HepG2 (cell line): ENCODE results near the gene UNC5CL. TPM values are rescaled to one million over a fixed set of nuclear protein-coding genes. Genes with fewer than 3 reads are reported as not detected.

Experiments
- ATM ChIP-seq: fragments of 450-650 bp; IDR thresholded peaks from 2 replicates; pipeline ENCODE4 v1.7.1; 2017; ENCODE audit warnings: mild to moderate bottlenecking, borderline replicate concordance
- CAMTA2 ChIP-seq: sonication (generic); formaldehyde crosslinking; IDR thresholded peaks from 2 replicates; pipeline ENCODE4 v1.4.0; 2020; ENCODE audit warnings: mild to moderate bottlenecking, missing genetic modification reagents, borderline replicate concordance
- ELF4 ChIP-seq: sonication (generic); formaldehyde crosslinking; IDR thresholded peaks from 2 replicates; pipeline ENCODE4 v1.5.0; 2020; ENCODE audit warnings: missing genetic modification reagents, mild to moderate bottlenecking, moderate library complexity, borderline replicate concordance
- MAFG ChIP-seq: sonication (generic); formaldehyde crosslinking; IDR thresholded peaks from 2 replicates; pipeline ENCODE4 v1.5.1; 2020; ENCODE audit warnings: mild to moderate bottlenecking, missing genetic modification reagents
- MEF2D ChIP-seq: sonication (generic); formaldehyde crosslinking; IDR thresholded peaks from 2 replicates; pipeline ENCODE4 v1.5.1; 2020; ENCODE audit warnings: mild to moderate bottlenecking, missing genetic modification reagents
- MYC ChIP-seq: sonication (generic); formaldehyde crosslinking; IDR thresholded peaks from 2 replicates; pipeline ENCODE4 v1.9.0; 2021; ENCODE audit warnings: missing genetic modification reagents, borderline replicate concordance
- NRL ChIP-seq: sonication (generic); formaldehyde crosslinking; IDR thresholded peaks from 2 replicates; pipeline ENCODE4 v1.5.0; 2020; ENCODE audit warnings: missing genetic modification reagents, mild to moderate bottlenecking, moderate library complexity, borderline replicate concordance
- STAT5B ChIP-seq: sonication (generic); formaldehyde crosslinking; IDR thresholded peaks from 2 replicates; pipeline ENCODE4 v1.4.0; 2020; ENCODE audit warnings: missing genetic modification reagents
- THAP8 ChIP-seq: sonication (generic); formaldehyde crosslinking; IDR thresholded peaks from 2 replicates; pipeline ENCODE4 v1.5.1; 2020; ENCODE audit warnings: missing genetic modification reagents, mild to moderate bottlenecking, borderline replicate concordance
- THAP9 ChIP-seq: sonication (generic); formaldehyde crosslinking; IDR thresholded peaks from 2 replicates; pipeline ENCODE4; 2020; ENCODE audit warnings: missing genetic modification reagents, mild to moderate bottlenecking, borderline replicate concordance
- ZFP37 ChIP-seq: sonication (generic); formaldehyde crosslinking; IDR thresholded peaks from 2 replicates; pipeline ENCODE4 v1.4.0; 2020; ENCODE audit warnings: missing genetic modification reagents, borderline replicate concordance
- ZFYVE20 ChIP-seq: sonication (generic); formaldehyde crosslinking; IDR thresholded peaks from 2 replicates; pipeline ENCODE4 v1.8.0; 2023; ENCODE audit warnings: low read depth, mild to moderate bottlenecking, moderate library complexity, missing genetic modification reagents, borderline replicate concordance
- ZNF224 ChIP-seq: sonication (generic); formaldehyde crosslinking; IDR thresholded peaks from 2 replicates; pipeline ENCODE4 v1.5.0; 2020; ENCODE audit warnings: mild to moderate bottlenecking, missing genetic modification reagents
- ZNF354B ChIP-seq: sonication (generic); formaldehyde crosslinking; IDR thresholded peaks from 2 replicates; pipeline ENCODE4 v1.8.0; 2022; ENCODE audit warnings: mild to moderate bottlenecking, missing genetic modification reagents
- ZNF441 ChIP-seq: sonication (generic); formaldehyde crosslinking; IDR thresholded peaks from 2 replicates; pipeline ENCODE4 v1.7.0; 2021; ENCODE audit warnings: missing genetic modification reagents, borderline replicate concordance
- ZNF558 ChIP-seq: sonication (generic); formaldehyde crosslinking; IDR thresholded peaks from 2 replicates; pipeline ENCODE4 v1.9.0; 2022; ENCODE audit warnings: mild to moderate bottlenecking, missing genetic modification reagents, borderline replicate concordance
- ZNF7 ChIP-seq: IDR thresholded peaks from 2 replicates; pipeline ENCODE4 v1.6.1; 2016; ENCODE audit warnings: missing biosample characterization, missing genetic modification reagents
- ZNF883 ChIP-seq: sonication (generic); formaldehyde crosslinking; IDR thresholded peaks from 2 replicates; pipeline ENCODE4 v1.5.1; 2020; ENCODE audit warnings: mild to moderate bottlenecking, missing genetic modification reagents; ENCODE audit errors: not compliant biosample characterization
- ZSCAN31 ChIP-seq: sonication (generic); formaldehyde crosslinking; IDR thresholded peaks from 2 replicates; pipeline ENCODE4 v1.5.0; 2020; ENCODE audit warnings: low read depth, mild to moderate bottlenecking, missing genetic modification reagents
- ZSCAN9 ChIP-seq: IDR thresholded peaks from 2 replicates; pipeline ENCODE4 v1.6.1; 2016; ENCODE audit warnings: borderline replicate concordance
- polyA plus RNA-seq, 8 experiments: library from polyadenylated mRNA; depleted of rRNA in 3 of 8; stranded (reverse) in 7 of 8; unstranded in 1 of 8; fragments of >200 nt; fragmentation: Illumina TruSeq in 4 of 8; extraction: Trizol in 4 of 8; gene quantifications; 2 replicates each; pipeline versions ENCODE4 v1.2.1 to v1.2.3, GENCODE V29; 2011 to 2016; ENCODE audit warnings: low read depth in 4 of 8, missing spikeins in 1 of 8, mixed read lengths in 1 of 8; ENCODE audit not compliant: insufficient read depth in 1 of 8
- total RNA-seq, 5 experiments: library from RNA; depleted of rRNA; stranded (reverse); fragments of >200 nt; fragmentation: Illumina TruSeq; extraction: Trizol; gene quantifications; 2 replicates each; pipeline ENCODE4 v1.2.3, GENCODE V29; 2016; ENCODE audit warnings: low read depth in 1 of 5
- TF ChIP-seq, protein P1 (sequence below): sonication (generic); formaldehyde crosslinking; IDR thresholded peaks from 2 replicates; pipeline ENCODE4 v1.4.0; 2020; ENCODE audit warnings: mild to moderate bottlenecking, missing genetic modification reagents, borderline replicate concordance
- TF ChIP-seq, protein P2 (sequence below): sonication (generic); formaldehyde crosslinking; IDR thresholded peaks from 2 replicates; pipeline ENCODE4 v1.4.0; 2020; ENCODE audit warnings: missing genetic modification reagents, borderline replicate concordance

UNC5CL gene
- total and polyA plus RNA-seq, 2 of the 13 experiments (the other 11 are each of a cell fraction or from before 2014, with no cell fraction given), result 2.4 to 2.5 TPM

DNA sequence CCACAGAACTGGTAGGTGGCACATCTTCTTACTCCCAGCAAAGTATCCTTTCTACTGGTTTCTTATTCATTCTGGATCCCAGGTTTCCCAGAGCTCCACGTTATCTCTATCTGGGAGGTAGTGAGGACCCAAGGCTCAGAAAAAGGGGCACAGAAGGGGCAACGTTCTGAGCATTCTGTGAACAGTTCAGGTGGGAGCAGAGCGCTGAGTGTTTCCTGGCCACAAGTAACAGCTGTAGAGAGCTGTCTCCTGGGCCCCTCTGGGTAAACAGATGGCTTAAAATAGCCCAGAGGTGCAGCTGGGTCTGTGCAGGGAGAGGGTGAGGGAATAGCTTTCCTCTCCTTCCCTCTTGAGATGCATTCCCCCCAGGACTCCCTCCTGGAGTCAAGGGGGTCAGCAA is 16.1 kb upstream of the UNC5CL start (continued):
- TF ChIP-seq, protein P1, sequence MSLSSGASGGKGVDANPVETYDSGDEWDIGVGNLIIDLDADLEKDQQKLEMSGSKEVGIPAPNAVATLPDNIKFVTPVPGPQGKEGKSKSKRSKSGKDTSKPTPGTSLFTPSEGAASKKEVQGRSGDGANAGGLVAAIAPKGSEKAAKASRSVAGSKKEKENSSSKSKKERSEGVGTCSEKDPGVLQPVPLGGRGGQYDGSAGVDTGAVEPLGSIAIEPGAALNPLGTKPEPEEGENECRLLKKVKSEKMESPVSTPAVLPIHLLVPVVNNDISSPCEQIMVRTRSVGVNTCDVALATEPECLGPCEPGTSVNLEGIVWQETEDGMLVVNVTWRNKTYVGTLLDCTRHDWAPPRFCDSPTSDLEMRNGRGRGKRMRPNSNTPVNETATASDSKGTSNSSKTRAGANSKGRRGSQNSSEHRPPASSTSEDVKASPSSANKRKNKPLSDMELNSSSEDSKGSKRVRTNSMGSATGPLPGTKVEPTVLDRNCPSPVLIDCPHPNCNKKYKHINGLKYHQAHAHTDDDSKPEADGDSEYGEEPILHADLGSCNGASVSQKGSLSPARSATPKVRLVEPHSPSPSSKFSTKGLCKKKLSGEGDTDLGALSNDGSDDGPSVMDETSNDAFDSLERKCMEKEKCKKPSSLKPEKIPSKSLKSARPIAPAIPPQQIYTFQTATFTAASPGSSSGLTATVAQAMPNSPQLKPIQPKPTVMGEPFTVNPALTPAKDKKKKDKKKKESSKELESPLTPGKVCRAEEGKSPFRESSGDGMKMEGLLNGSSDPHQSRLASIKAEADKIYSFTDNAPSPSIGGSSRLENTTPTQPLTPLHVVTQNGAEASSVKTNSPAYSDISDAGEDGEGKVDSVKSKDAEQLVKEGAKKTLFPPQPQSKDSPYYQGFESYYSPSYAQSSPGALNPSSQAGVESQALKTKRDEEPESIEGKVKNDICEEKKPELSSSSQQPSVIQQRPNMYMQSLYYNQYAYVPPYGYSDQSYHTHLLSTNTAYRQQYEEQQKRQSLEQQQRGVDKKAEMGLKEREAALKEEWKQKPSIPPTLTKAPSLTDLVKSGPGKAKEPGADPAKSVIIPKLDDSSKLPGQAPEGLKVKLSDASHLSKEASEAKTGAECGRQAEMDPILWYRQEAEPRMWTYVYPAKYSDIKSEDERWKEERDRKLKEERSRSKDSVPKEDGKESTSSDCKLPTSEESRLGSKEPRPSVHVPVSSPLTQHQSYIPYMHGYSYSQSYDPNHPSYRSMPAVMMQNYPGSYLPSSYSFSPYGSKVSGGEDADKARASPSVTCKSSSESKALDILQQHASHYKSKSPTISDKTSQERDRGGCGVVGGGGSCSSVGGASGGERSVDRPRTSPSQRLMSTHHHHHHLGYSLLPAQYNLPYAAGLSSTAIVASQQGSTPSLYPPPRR (CRISPR knock-in tag), result 0 out of 2 replicates have a peak, but pooled peaks have one; percentile 22
- TF ChIP-seq STAT5B (CRISPR knock-in tag), result no peak
- TF ChIP-seq NRL, result no peak
- TF ChIP-seq MYC (CRISPR knock-in tag), result no peak
- no peak for TF ChIP-seq ZNF354B (CRISPR knock-in tag)
- TF ChIP-seq MAFG (CRISPR knock-in tag), result no peak
- no peak for TF ChIP-seq ZNF224 (CRISPR knock-in tag)
- TF ChIP-seq ZSCAN31 (CRISPR knock-in tag), result no peak
- peak; percentile 52; the same call in 1 of the 2 replicates for TF ChIP-seq ELF4 (CRISPR knock-in tag)
- TF ChIP-seq THAP8 (CRISPR knock-in tag), result no peak
- TF ChIP-seq MEF2D (CRISPR knock-in tag), result peak; percentile 99
- TF ChIP-seq ZNF558 (CRISPR knock-in tag), result no peak
- TF ChIP-seq ZFP37, result no peak
- TF ChIP-seq, protein P2, sequence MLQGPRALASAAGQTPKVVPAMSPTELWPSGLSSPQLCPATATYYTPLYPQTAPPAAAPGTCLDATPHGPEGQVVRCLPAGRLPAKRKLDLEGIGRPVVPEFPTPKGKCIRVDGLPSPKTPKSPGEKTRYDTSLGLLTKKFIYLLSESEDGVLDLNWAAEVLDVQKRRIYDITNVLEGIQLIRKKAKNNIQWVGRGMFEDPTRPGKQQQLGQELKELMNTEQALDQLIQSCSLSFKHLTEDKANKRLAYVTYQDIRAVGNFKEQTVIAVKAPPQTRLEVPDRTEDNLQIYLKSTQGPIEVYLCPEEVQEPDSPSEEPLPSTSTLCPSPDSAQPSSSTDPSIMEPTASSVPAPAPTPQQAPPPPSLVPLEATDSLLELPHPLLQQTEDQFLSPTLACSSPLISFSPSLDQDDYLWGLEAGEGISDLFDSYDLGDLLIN (CRISPR knock-in tag), result no peak
- TF ChIP-seq ZSCAN9 (CRISPR knock-in tag), result no peak
- TF ChIP-seq ZNF883 (CRISPR knock-in tag), result no peak
- TF ChIP-seq ZNF7 (CRISPR knock-in tag), result no peak
- no peak for TF ChIP-seq ZFYVE20 (CRISPR knock-in tag)
- TF ChIP-seq CAMTA2 (CRISPR knock-in tag), result no peak
- TF ChIP-seq ATM, result no peak
- TF ChIP-seq THAP9 (CRISPR knock-in tag), result no peak
- no peak for TF ChIP-seq ZNF441 (CRISPR knock-in tag)
